ENCODE results near the gene RPL36. TPM values are rescaled to one million over a fixed set of nuclear protein-coding genes. Genes with fewer than 3 reads are reported as not detected.

Gene RPL36
- total RNA-seq, 1 experiment from 2014 or later = 787 TPM

DNA sequence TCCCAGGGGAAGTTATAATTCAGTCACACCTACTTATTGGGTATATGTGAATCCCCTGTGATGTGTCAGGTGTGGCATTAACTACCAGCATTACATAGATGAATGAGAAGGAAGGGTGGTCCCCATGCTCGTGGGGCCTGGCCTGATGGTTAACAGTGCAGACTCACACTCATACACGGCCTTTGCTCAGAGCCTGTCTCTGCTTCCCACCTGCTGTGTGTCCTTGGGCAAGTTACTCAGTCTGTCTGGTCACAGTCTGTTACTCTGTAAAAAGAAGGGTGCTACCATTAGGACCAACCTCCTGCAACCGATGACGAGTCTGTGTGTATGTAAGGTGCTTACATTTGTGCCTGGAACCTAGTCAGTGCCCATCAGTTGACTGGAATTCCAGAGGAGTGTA, 43.4 kb upstream of the RPL36 start:
- intact Hi-C loops (cut with micrococcal nuclease; ENCODE audit: unreplicated experiment) = no loop called here
- Histone ChIP-seq H3K4me2 (no peak overlapping the region), H3K4me3 (no peak overlapping the region), H3K27me3 (ENCODE audit: insufficient read depth, low read depth) (no peaks in the 10 kb centered on the region), H2AFZ (no peak overlapping the region), H3F3A (ENCODE audit: insufficient read depth, low read depth) (no peaks in the 10 kb centered on the region), H4K20me1 (ENCODE audit: insufficient read depth) (peaks cover 25% of the 10 kb centered on the region), H3K27ac (no peak overlapping the region), H3K9me2 (ENCODE audit: insufficient read depth) (no peaks in the 10 kb centered on the region), H3K36me3 (ENCODE audit: low read depth) (0 out of 2 replicates have a peak, but pooled peaks cover 6% of the 10 kb centered on the region), H3K79me2 (ENCODE audit: low read depth) (peaks cover 40% of the 10 kb centered on the region), H3K4me1 (replicated peaks; ENCODE audit: insufficient read depth) (no peaks in the 10 kb centered on the region), H3K9me3 (ENCODE audit: insufficient read depth, low read depth) (no peaks in the 10 kb centered on the region)
- BruUV-seq (replicated peaks) = no TSS peak
- DNase-seq = no peak
- TF ChIP-seq, protein P1, sequence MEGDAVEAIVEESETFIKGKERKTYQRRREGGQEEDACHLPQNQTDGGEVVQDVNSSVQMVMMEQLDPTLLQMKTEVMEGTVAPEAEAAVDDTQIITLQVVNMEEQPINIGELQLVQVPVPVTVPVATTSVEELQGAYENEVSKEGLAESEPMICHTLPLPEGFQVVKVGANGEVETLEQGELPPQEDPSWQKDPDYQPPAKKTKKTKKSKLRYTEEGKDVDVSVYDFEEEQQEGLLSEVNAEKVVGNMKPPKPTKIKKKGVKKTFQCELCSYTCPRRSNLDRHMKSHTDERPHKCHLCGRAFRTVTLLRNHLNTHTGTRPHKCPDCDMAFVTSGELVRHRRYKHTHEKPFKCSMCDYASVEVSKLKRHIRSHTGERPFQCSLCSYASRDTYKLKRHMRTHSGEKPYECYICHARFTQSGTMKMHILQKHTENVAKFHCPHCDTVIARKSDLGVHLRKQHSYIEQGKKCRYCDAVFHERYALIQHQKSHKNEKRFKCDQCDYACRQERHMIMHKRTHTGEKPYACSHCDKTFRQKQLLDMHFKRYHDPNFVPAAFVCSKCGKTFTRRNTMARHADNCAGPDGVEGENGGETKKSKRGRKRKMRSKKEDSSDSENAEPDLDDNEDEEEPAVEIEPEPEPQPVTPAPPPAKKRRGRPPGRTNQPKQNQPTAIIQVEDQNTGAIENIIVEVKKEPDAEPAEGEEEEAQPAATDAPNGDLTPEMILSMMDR (conservative IDR thresholded peaks at IDR 0.05) = no peak
- no peak for TF ChIP-seq EZH2 (IDR thresholded peaks at IDR 0.05; ENCODE audit: low read depth)
- ChIA-PET POLR2A (ENCODE audit: unreplicated experiment) (no interaction called here), CTCF (no interaction called here)

DNA sequence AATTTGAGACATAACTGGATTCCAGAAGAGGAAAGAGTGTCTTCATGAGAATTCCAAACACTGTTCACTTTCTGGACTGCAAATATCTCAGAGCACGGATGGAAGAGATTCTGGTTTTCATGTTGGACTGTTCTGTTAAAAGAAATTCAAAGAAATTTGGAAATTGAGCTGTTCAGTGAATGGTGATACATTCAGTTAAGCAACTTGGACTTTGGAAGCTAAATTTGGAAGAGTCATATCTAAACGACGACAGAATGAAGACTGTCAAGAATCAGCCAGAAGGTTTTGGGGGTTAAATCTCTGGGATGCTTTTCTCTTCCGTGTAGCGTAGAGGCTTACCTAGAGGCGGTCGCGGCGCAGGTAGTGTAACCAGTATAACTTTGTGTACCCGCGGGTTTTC, 41.6 kb upstream of the RPL36 start:
- CTCF ChIA-PET = no interaction called here
- TF ChIP-seq, protein P1 (conservative IDR thresholded peaks at IDR 0.05) = no peak
- no peak for TF ChIP-seq EZH2 (IDR thresholded peaks at IDR 0.05; ENCODE audit: low read depth)

DNA sequence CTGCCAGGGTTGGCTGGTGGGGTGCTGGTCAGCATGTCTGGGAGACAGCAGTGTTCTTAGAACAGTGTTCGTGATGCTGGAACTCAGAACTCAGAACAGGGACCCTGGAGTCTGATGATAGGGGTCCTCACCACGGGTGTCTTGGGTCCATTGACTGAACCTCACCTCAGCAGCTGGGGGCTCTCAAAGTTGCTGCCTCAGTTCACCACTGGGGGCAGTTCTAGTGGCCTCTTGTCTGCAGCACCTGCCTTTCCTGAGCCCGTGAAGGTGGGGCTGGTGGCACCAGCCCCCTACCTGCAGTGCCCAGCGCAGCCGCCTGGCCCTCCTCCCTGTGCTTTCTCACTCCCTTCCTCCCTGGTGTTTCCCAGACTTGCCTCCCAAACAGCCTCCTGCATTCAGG, 38.7 kb upstream of the RPL36 start:
- no peak overlapping the region for H3K27ac ChIP-seq
- intact Hi-C loops (cut with micrococcal nuclease; ENCODE audit: unreplicated experiment) = no loop called here
- POLR2A ChIA-PET (ENCODE audit: unreplicated experiment) = no interaction called here
- H3K9me2 ChIP-seq (ENCODE audit: insufficient read depth) = no peaks in the 10 kb centered on the region
- no peaks in the 10 kb centered on the region for H3K27me3 ChIP-seq (ENCODE audit: insufficient read depth, low read depth)
- H3F3A ChIP-seq (ENCODE audit: insufficient read depth, low read depth) = peaks cover 7% of the 10 kb centered on the region; the same call in 1 of the 2 replicates
- H3K4me2 ChIP-seq = no peak overlapping the region
- no peak for TF ChIP-seq EZH2 (IDR thresholded peaks at IDR 0.05; ENCODE audit: low read depth)
- TF ChIP-seq, protein P1 (conservative IDR thresholded peaks at IDR 0.05) = no peak
- CTCF ChIA-PET = no interaction called here
- peaks cover 6% of the 10 kb centered on the region; the same call in 1 of the 2 replicates for H4K20me1 ChIP-seq (ENCODE audit: insufficient read depth)
- H2AFZ ChIP-seq = no peak overlapping the region
- H3K4me3 ChIP-seq = no peak overlapping the region
- no peaks in the 10 kb centered on the region for H3K4me1 ChIP-seq (replicated peaks; ENCODE audit: insufficient read depth)
- DNase-seq = no peak
- no peaks in the 10 kb centered on the region for H3K9me3 ChIP-seq (ENCODE audit: insufficient read depth, low read depth)
- H3K79me2 ChIP-seq (ENCODE audit: low read depth) = 0 out of 2 replicates have a peak, but pooled peaks cover 7% of the 10 kb centered on the region
- H3K36me3 ChIP-seq (ENCODE audit: low read depth) = 0 out of 2 replicates have a peak, but pooled peaks cover 6% of the 10 kb centered on the region
- no TSS peak for BruUV-seq (replicated peaks)

More for the DNA sequence above, 41.6 kb upstream of the RPL36 start:
- Histone ChIP-seq H3K36me3 (ENCODE audit: low read depth) (0 out of 2 replicates have a peak, but pooled peaks cover 6% of the 10 kb centered on the region), H3K4me3 (no peak overlapping the region), H3K4me1 (replicated peaks; ENCODE audit: insufficient read depth) (no peaks in the 10 kb centered on the region), H3K9me2 (ENCODE audit: insufficient read depth) (no peaks in the 10 kb centered on the region), H3K27me3 (ENCODE audit: insufficient read depth, low read depth) (no peaks in the 10 kb centered on the region), H3K79me2 (ENCODE audit: low read depth) (peaks cover 24% of the 10 kb centered on the region), H3K27ac (no peak overlapping the region), H2AFZ (no peak overlapping the region), H3K4me2 (no peak overlapping the region), H3F3A (ENCODE audit: insufficient read depth, low read depth) (peaks cover 4% of the 10 kb centered on the region; the same call in 1 of the 2 replicates), H4K20me1 (ENCODE audit: insufficient read depth) (peaks cover 16% of the 10 kb centered on the region), H3K9me3 (ENCODE audit: insufficient read depth, low read depth) (no peaks in the 10 kb centered on the region)
- no TSS peak for BruUV-seq (replicated peaks)
- intact Hi-C loops (cut with micrococcal nuclease; ENCODE audit: unreplicated experiment) = no loop called here
- POLR2A ChIA-PET (ENCODE audit: unreplicated experiment) = interaction anchor here (0.6 kb wide), 1 partner anchor 38 kb away, joined by 3 read pairs; no protein-coding TSS in a partner anchor
- DNase-seq = no peak
